ENCODE data around the gene KIF22. TPM values are rescaled to one million over a fixed set of nuclear protein-coding genes. Genes with fewer than 3 reads are reported as not detected.

KIF22 gene
- total and polyA plus RNA-seq, 11 donors: 12.2 to 91.2 (median 32.2) TPM

DNA sequence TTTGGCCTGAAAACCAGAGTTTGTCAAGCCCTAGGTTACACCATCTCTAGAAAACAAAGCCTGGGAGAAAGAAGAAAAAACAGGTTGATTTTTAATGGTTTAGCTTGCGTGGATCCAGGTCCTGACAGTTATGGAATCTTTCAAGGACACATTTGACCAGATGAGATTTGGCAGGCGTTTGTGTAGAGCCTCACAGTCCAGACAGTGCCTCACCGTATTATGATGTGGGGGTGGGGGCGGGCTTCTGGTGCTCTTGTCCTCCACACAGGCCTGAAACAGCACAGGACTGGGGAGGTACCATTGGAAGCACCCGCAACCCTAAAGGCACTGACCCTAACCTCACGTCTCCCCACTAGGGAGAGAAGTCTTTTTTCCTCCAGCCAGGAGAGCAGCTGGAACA lies 49.3 kb downstream of the KIF22 start:
- intact Hi-C loops (cut with DNase I): loop anchor here in 2 of 10 donors (5.0 to 10.0 kb wide), 2 partner anchors 43 to 145 kb away; no protein-coding TSS in a partner anchor
- peak in 1 of 5 donors; percentile 52 for DNase-seq
- H3K36me3 ChIP-seq: peaks cover 0 to 98% (median 90%) of the 10 kb centered on the region in 9 donors
- ATAC-seq: peak in 3 of 4 donors; percentile 51 to 69 (median 62)
- H3K9me3 ChIP-seq: no peaks in the 10 kb centered on the region
- TF ChIP-seq, protein P1, sequence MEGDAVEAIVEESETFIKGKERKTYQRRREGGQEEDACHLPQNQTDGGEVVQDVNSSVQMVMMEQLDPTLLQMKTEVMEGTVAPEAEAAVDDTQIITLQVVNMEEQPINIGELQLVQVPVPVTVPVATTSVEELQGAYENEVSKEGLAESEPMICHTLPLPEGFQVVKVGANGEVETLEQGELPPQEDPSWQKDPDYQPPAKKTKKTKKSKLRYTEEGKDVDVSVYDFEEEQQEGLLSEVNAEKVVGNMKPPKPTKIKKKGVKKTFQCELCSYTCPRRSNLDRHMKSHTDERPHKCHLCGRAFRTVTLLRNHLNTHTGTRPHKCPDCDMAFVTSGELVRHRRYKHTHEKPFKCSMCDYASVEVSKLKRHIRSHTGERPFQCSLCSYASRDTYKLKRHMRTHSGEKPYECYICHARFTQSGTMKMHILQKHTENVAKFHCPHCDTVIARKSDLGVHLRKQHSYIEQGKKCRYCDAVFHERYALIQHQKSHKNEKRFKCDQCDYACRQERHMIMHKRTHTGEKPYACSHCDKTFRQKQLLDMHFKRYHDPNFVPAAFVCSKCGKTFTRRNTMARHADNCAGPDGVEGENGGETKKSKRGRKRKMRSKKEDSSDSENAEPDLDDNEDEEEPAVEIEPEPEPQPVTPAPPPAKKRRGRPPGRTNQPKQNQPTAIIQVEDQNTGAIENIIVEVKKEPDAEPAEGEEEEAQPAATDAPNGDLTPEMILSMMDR (IDR thresholded peaks at IDR 0.05): no peak
- TF ChIP-seq POLR2A (IDR thresholded peaks at IDR 0.05): no peak
- no peak overlapping the region for H3K27ac ChIP-seq
- H3K4me1 ChIP-seq: peaks cover 0 to 6% (median 0%) of the 10 kb centered on the region in 12 donors
- no peaks in the 10 kb centered on the region for H3K27me3 ChIP-seq
- 54 to 79% (median 64%) methylated on average over 5 to 6 of the region's 6 CpGs for WGBS, 4 donors
- H3K4me3 ChIP-seq: no peak overlapping the region

DNA sequence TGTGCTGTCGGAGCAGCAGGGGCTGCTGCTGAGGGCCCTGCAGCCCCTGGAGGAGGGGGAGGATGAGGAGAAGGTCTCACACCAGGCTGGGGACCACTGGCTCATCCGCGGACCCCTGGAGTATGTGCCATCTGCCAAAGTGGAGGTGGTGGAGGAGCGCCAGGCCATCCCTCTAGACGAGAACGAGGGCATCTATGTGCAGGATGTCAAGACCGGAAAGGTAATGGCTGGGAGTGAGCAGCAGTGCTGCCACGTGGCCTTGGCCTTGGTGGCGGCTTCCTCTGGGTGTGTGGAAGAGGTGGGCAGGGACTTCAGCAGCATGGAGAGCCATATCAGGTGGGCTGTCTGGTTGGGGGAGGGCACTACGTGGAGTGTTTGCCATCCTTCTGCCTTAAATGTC lies 49.7 kb downstream of the KIF22 start:
- no peak for DNase-seq
- Histone ChIP-seq H3K4me3 (no peak overlapping the region), H3K4me1 (peaks cover 0 to 6% (median 0%) of the 10 kb centered on the region in 12 donors), H3K27ac (no peak overlapping the region), H3K9me3 (no peaks in the 10 kb centered on the region), H3K36me3 (peaks cover 0 to 98% (median 90%) of the 10 kb centered on the region in 9 donors), H3K27me3 (no peaks in the 10 kb centered on the region)
- ATAC-seq: no peak
- TF ChIP-seq POLR2A (IDR thresholded peaks at IDR 0.05): no peak
- intact Hi-C loops (cut with DNase I): loop anchor here in 1 of 10 donors (10.0 kb wide), 1 partner anchor 145 kb away; no protein-coding TSS in a partner anchor
- 80 to 87% (median 82%) methylated on average over 10 of the region's 10 CpGs for WGBS, 4 donors

DNA sequence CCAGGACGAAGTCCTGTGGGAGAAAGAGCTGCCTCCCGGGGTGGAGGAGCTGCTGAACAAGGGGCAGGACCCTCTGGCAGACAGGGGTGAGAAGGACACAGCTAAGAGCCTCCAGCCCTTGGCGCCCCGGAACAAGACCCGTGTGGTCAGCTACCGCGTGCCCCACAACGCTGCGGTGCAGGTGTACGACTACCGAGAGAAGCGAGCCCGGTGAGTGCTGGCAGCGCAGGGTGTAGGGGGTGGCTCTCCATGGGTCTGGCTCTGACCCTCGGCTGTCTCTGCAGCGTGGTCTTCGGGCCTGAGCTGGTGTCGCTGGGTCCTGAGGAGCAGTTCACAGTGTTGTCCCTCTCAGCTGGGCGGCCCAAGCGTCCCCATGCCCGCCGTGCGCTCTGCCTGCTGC lies 51.1 kb downstream of the KIF22 start:
- ATAC-seq (no peak), DNase-seq (no peak)
- Histone ChIP-seq H3K27me3 (no peaks in the 10 kb centered on the region), H3K9me3 (no peaks in the 10 kb centered on the region), H3K36me3 (peaks cover 0 to 98% (median 90%) of the 10 kb centered on the region in 9 donors), H3K4me1 (peaks cover 0 to 6% (median 0%) of the 10 kb centered on the region in 12 donors), H3K4me3 (no peak overlapping the region), H3K27ac (no peak overlapping the region)
- TF ChIP-seq, protein P1 (IDR thresholded peaks at IDR 0.05): no peak
- no peak for TF ChIP-seq POLR2A (IDR thresholded peaks at IDR 0.05)
- 92 to 95% (median 93%) methylated on average over 22 to 23 of the region's 23 CpGs for WGBS, 4 donors
- intact Hi-C loops (cut with DNase I): loop anchor here in 1 of 10 donors (10.0 kb wide), 1 partner anchor 147 kb away; no protein-coding TSS in a partner anchor

DNA sequence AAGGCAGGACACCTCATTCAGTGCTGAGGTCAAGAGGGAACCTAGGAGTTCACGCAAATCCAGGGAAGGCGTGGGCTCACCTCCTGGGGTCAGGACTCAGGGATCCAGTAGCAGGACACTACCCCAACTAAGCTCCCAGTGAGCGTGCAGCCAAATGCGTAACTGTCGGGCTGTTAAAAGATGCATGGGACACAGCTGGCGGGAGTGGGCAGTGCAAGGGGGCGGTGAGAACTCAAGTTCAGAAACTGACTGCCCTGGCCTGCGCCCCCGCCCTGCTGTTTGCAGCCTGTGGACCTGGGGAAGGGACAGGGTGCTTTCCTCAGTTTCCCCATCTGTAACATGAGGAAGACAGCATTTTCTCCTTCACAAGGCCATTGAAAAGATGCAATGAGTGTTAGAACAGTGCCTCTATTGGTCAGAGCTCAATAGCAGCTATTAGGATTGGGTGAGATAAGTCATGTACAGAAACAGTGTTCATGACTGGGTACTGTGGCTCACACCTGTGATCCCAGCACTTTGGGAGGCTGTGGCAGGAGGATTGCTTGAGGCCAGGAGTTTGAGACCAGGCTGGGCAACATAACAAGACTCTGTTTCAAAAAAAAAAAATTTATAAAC lies 52.3 kb downstream of the KIF22 start:
- WGBS, 4 donors: 94 to 97% (median 95%) methylated on average over 9 of the region's 9 CpGs
- TF ChIP-seq, protein P1 (IDR thresholded peaks at IDR 0.05): no peak
- TF ChIP-seq POLR2A (IDR thresholded peaks at IDR 0.05): no peak
- ATAC-seq (no peak), DNase-seq (no peak)
- Histone ChIP-seq H3K36me3 (peaks cover 0 to 98% (median 90%) of the 10 kb centered on the region in 9 donors), H3K27ac (no peak overlapping the region), H3K4me1 (peaks cover 0 to 6% (median 0%) of the 10 kb centered on the region in 12 donors), H3K9me3 (no peaks in the 10 kb centered on the region), H3K27me3 (no peaks in the 10 kb centered on the region), H3K4me3 (no peak overlapping the region)
- intact Hi-C loops (cut with DNase I): loop anchor here in 1 of 10 donors (10.0 kb wide), 1 partner anchor 148 kb away; no protein-coding TSS in a partner anchor

All from heart left ventricle (tissue), 16 donors.